Ishikawa (cell line): ENCODE measurements around the gene SPOCK1.

Experiments
- CEBPB ChIP-seq: IDR thresholded peaks from 2 replicates; pipeline ENCODE4 v1.6.1; 2012
- CREB1 ChIP-seq: IDR thresholded peaks from 2 replicates; pipeline ENCODE4 v1.6.1; 2012; ENCODE audit warnings: low read depth
- EP300 ChIP-seq: IDR thresholded peaks from 2 replicates; pipeline ENCODE4 v1.6.1; 2012; ENCODE audit warnings: borderline replicate concordance
- FOXM1 ChIP-seq: IDR thresholded peaks from 2 replicates; pipeline ENCODE4 v1.6.1; 2012; ENCODE audit warnings: low read depth, borderline replicate concordance
- MAX ChIP-seq: IDR thresholded peaks from 2 replicates; pipeline ENCODE4 v1.6.1; 2012
- TCF12 ChIP-seq: IDR thresholded peaks from 2 replicates; pipeline ENCODE4 v1.6.1; 2012; ENCODE audit warnings: low read depth
- TEAD4 ChIP-seq: IDR thresholded peaks from 2 replicates; pipeline ENCODE4 v1.6.1; 2012
- USF1 ChIP-seq: IDR thresholded peaks from 2 replicates; pipeline ENCODE4 v1.6.1; 2012
- YY1 ChIP-seq: IDR thresholded peaks from 2 replicates; pipeline ENCODE4 v1.6.1; 2012; ENCODE audit warnings: low read depth
- ZBTB7A ChIP-seq: IDR thresholded peaks from 2 replicates; pipeline ENCODE4 v1.6.1; 2012; ENCODE audit warnings: low read depth
- TF ChIP-seq, protein P1 (sequence below): IDR thresholded peaks from 2 replicates; pipeline ENCODE4 v1.6.1; 2012; ENCODE audit warnings: low read depth, mild to moderate bottlenecking

DNA sequence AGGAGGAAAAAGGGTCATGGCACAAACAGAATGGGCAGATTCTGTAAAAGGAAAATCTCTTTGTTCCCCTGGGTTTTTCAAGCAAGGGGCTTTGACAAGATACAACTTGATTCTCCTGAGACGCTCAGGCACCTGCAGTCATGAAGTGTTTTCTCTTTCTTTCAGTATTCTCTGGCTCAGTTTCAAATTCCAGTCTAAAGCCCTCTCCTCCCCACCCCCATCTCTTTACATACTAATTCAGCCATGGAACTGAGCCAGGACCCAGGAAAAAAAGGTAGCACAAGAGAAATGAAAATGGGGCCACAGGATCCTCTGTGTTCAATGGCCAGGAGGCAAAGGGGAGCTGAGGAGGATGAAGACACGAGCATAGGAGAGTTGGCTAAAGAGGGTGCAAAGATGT is 408.4 kb downstream of the SPOCK1 start:
- no peak for TF ChIP-seq CREB1
- no peak for TF ChIP-seq ZBTB7A
- TF ChIP-seq TCF12 = no peak
- TF ChIP-seq CEBPB = no peak
- TF ChIP-seq, protein P1, sequence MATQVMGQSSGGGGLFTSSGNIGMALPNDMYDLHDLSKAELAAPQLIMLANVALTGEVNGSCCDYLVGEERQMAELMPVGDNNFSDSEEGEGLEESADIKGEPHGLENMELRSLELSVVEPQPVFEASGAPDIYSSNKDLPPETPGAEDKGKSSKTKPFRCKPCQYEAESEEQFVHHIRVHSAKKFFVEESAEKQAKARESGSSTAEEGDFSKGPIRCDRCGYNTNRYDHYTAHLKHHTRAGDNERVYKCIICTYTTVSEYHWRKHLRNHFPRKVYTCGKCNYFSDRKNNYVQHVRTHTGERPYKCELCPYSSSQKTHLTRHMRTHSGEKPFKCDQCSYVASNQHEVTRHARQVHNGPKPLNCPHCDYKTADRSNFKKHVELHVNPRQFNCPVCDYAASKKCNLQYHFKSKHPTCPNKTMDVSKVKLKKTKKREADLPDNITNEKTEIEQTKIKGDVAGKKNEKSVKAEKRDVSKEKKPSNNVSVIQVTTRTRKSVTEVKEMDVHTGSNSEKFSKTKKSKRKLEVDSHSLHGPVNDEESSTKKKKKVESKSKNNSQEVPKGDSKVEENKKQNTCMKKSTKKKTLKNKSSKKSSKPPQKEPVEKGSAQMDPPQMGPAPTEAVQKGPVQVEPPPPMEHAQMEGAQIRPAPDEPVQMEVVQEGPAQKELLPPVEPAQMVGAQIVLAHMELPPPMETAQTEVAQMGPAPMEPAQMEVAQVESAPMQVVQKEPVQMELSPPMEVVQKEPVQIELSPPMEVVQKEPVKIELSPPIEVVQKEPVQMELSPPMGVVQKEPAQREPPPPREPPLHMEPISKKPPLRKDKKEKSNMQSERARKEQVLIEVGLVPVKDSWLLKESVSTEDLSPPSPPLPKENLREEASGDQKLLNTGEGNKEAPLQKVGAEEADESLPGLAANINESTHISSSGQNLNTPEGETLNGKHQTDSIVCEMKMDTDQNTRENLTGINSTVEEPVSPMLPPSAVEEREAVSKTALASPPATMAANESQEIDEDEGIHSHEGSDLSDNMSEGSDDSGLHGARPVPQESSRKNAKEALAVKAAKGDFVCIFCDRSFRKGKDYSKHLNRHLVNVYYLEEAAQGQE = no peak
- TF ChIP-seq FOXM1 = no peak
- no peak for TF ChIP-seq EP300
- TF ChIP-seq YY1 = no peak
- no peak for TF ChIP-seq MAX
- no peak for TF ChIP-seq TEAD4
- no peak for TF ChIP-seq USF1
